GM23338 (cell line): ENCODE measurements around the gene TEPSIN. TPM values are rescaled to one million over a fixed set of nuclear protein-coding genes. Genes with fewer than 3 reads are reported as not detected.

Experiments
- ATAC-seq: fragments of 200-7000 bp; cut with Tn5 transposase; 3 replicates; pipeline ENCODE4 v1.9.1; 2020
- DNase-seq: peaks from one replicate; pipeline ENCODE4 v3.0.0-alpha.2; 2015; ENCODE audit warnings: low spot score
- H2AFZ ChIP-seq: fragments of 200-600 bp; sonication (generic); 2 replicates; pipeline ENCODE4 v1.8.0; 2016; ENCODE audit warnings: antibody characterized with exemption, mild to moderate bottlenecking, moderate library complexity
- H3F3A ChIP-seq: fragments of 200-600 bp; sonication (generic); replicated peaks from 2 replicates; pipeline ENCODE4 v1.8.0; 2017; ENCODE audit warnings: antibody characterized with exemption, mixed run types, low read depth
- H3K27ac ChIP-seq: fragments of 200-600 bp; sonication (generic); 2 replicates; pipeline ENCODE4 v1.6.1; 2016; ENCODE audit warnings: low read depth
- H3K27me3 ChIP-seq: fragments of 200-600 bp; sonication (generic); 2 replicates; pipeline ENCODE4 v1.8.0; 2016; ENCODE audit warnings: mild to moderate bottlenecking, mixed run types, moderate library complexity; ENCODE audit not compliant: insufficient read depth
- H3K36me3 ChIP-seq: fragments of 200-600 bp; sonication (generic); 2 replicates; pipeline ENCODE4 v1.8.0; 2016; ENCODE audit warnings: mild to moderate bottlenecking; ENCODE audit not compliant: insufficient read depth
- H3K4me1 ChIP-seq: fragments of 200-600 bp; sonication (generic); 2 replicates; pipeline ENCODE4 v1.8.0; 2016; ENCODE audit warnings: mild to moderate bottlenecking, moderate library complexity; ENCODE audit not compliant: insufficient read depth
- H3K4me2 ChIP-seq: fragments of 200-600 bp; sonication (generic); 2 replicates; pipeline ENCODE4 v1.7.1; 2017; ENCODE audit warnings: mixed run types
- H3K4me3 ChIP-seq: fragments of 200-600 bp; sonication (generic); 2 replicates; pipeline ENCODE4 v1.6.1; 2016; ENCODE audit warnings: mixed run types
- H3K79me2 ChIP-seq: fragments of 200-600 bp; sonication (generic); replicated peaks from 2 replicates; pipeline ENCODE4 v1.8.0; 2017; ENCODE audit warnings: mild to moderate bottlenecking; ENCODE audit not compliant: insufficient read depth
- H3K9me2 ChIP-seq: fragments of 200-600 bp; sonication (generic); 2 replicates; pipeline ENCODE4 v1.8.0; 2017; ENCODE audit not compliant: insufficient read depth
- H4K20me1 ChIP-seq: fragments of 200-600 bp; sonication (generic); replicated peaks from 2 replicates; pipeline ENCODE4 v1.8.0; 2017; ENCODE audit warnings: mild to moderate bottlenecking; ENCODE audit not compliant: insufficient read depth
- H3K27ac Mint-ChIP-seq: 2 replicates; pipeline ENCODE4 v1.8.0; 2020; ENCODE audit warnings: inconsistent platforms, mild to moderate bottlenecking, moderate library complexity, mixed read lengths
- H3K27me3 Mint-ChIP-seq: 3 replicates; pipeline ENCODE4 v1.8.0; 2022; ENCODE audit warnings: low read depth, mild to moderate bottlenecking, moderate library complexity, mixed read lengths, inconsistent platforms; ENCODE audit not compliant: insufficient read depth, poor library complexity
- H3K36me3 Mint-ChIP-seq: 3 replicates; pipeline ENCODE4 v1.8.0; 2021; ENCODE audit warnings: low read depth, mild to moderate bottlenecking, inconsistent platforms, moderate library complexity, mixed read lengths
- H3K4me1 Mint-ChIP-seq: 3 replicates; pipeline ENCODE4 v1.8.0; 2020; ENCODE audit warnings: mild to moderate bottlenecking, inconsistent platforms, mixed read lengths
- H3K4me3 Mint-ChIP-seq: 3 replicates; pipeline ENCODE4 v1.8.0; 2021; ENCODE audit warnings: moderate library complexity, mild to moderate bottlenecking, inconsistent platforms, mixed read lengths
- H3K9me3 Mint-ChIP-seq: 3 replicates; pipeline ENCODE4 v1.8.0; 2020; ENCODE audit warnings: moderate library complexity, mild to moderate bottlenecking, inconsistent platforms, mixed read lengths
- CREB1 ChIP-seq: fragments of 250-450 bp; sonication (Bioruptor Pico); IDR thresholded peaks from 2 replicates; pipeline ENCODE4 v1.5.0; 2020; ENCODE audit warnings: low read depth, mild to moderate bottlenecking, moderate library complexity
- EZH2phosphoT487 ChIP-seq: fragments of 200-600 bp; sonication (generic); IDR thresholded peaks from one replicate; pipeline ENCODE4 v1.8.1; 2018; ENCODE audit warnings: antibody characterized with exemption; ENCODE audit not compliant: unreplicated experiment
- JUNB ChIP-seq: IDR thresholded peaks from one replicate; pipeline ENCODE4 v1.6.1; 2016; ENCODE audit warnings: antibody characterized with exemption; ENCODE audit not compliant: unreplicated experiment
- NANOG ChIP-seq: IDR thresholded peaks from 2 replicates; pipeline ENCODE4 v1.6.1; 2016; ENCODE audit warnings: antibody characterized with exemption, borderline replicate concordance
- STAT1 ChIP-seq: IDR thresholded peaks from one replicate; pipeline ENCODE4 v1.6.1; 2016; ENCODE audit warnings: antibody characterized with exemption; ENCODE audit not compliant: unreplicated experiment
- ZNF114 ChIP-seq: fragments of 250-450 bp; sonication (Bioruptor Pico); IDR thresholded peaks from 2 replicates; pipeline ENCODE4 v1.5.0; 2020; ENCODE audit warnings: mild to moderate bottlenecking, moderate library complexity
- polyA plus RNA-seq: library from polyadenylated mRNA; unstranded; fragments of >200 nt; fragmentation: Nextera tagmentation; extraction: Ambion mirVana; gene quantifications from 2 replicates; pipeline ENCODE4 v1.2.1, GENCODE V29; 2016
- total RNA-seq: library from RNA; depleted of rRNA; stranded (reverse); fragments of >200 nt; shearing (Covaris generic); gene quantifications from 2 replicates; pipeline ENCODE4 v1.2.3, GENCODE V29; 2014
- TF ChIP-seq, protein P1 (sequence below): fragments of 250-450 bp; sonication (Bioruptor Pico); IDR thresholded peaks from 2 replicates; pipeline ENCODE4 v1.5.0; 2020; ENCODE audit warnings: mild to moderate bottlenecking, moderate library complexity
- TF ChIP-seq, protein P2 (sequence below), 2 experiments: fragments of 200-600 bp in 1 of 2; sonication (generic) in 1 of 2; conservative IDR thresholded peaks; 2 replicates each; pipeline versions ENCODE4 v1.5.1 to v1.6.1; 2016 to 2017; ENCODE audit warnings: antibody characterized with exemption in 2 of 2, low read depth in 2 of 2, mild to moderate bottlenecking in 2 of 2, moderate library complexity in 1 of 2
- TF ChIP-seq, protein P3 (sequence below): IDR thresholded peaks from one replicate; pipeline ENCODE4 v1.6.1; 2018; ENCODE audit warnings: antibody characterized with exemption; ENCODE audit not compliant: unreplicated experiment

TEPSIN gene
- total and polyA plus RNA-seq, 2 experiments from 2014 or later = 4.4 to 25.3 TPM

DNA sequence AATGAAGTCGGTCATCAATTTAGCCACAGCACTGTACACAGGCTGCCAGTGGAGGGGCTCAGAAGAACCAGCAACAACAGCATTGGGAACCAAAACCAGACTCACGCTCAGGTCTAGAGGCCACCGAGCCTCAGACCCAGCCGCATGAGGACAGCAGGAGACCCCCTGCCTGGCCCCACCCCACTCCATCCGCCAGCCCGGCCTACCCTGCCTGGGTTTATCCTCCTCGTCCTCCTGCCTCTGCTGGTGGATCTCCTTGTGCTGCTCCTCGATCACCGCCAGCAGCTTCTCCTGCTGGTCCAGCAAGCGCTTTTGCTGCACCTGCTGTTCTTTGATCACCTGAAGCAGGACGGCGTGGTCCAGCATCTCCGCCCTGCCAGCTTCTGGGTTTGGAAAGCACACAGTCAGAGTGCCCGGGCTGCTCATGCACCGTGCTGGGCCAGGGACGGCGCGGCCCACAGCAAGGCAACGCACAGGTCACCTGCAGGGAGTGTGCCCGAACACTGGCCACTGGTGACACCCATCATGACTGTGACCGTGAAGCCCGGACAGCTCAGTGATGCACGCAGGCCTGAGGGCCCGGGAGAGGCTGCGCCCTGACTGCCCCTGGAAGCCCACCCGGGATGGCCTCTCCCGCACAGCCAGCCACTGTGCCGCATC lies 8.0 kb upstream of the TEPSIN start (continued):
- TF ChIP-seq, protein P1, sequence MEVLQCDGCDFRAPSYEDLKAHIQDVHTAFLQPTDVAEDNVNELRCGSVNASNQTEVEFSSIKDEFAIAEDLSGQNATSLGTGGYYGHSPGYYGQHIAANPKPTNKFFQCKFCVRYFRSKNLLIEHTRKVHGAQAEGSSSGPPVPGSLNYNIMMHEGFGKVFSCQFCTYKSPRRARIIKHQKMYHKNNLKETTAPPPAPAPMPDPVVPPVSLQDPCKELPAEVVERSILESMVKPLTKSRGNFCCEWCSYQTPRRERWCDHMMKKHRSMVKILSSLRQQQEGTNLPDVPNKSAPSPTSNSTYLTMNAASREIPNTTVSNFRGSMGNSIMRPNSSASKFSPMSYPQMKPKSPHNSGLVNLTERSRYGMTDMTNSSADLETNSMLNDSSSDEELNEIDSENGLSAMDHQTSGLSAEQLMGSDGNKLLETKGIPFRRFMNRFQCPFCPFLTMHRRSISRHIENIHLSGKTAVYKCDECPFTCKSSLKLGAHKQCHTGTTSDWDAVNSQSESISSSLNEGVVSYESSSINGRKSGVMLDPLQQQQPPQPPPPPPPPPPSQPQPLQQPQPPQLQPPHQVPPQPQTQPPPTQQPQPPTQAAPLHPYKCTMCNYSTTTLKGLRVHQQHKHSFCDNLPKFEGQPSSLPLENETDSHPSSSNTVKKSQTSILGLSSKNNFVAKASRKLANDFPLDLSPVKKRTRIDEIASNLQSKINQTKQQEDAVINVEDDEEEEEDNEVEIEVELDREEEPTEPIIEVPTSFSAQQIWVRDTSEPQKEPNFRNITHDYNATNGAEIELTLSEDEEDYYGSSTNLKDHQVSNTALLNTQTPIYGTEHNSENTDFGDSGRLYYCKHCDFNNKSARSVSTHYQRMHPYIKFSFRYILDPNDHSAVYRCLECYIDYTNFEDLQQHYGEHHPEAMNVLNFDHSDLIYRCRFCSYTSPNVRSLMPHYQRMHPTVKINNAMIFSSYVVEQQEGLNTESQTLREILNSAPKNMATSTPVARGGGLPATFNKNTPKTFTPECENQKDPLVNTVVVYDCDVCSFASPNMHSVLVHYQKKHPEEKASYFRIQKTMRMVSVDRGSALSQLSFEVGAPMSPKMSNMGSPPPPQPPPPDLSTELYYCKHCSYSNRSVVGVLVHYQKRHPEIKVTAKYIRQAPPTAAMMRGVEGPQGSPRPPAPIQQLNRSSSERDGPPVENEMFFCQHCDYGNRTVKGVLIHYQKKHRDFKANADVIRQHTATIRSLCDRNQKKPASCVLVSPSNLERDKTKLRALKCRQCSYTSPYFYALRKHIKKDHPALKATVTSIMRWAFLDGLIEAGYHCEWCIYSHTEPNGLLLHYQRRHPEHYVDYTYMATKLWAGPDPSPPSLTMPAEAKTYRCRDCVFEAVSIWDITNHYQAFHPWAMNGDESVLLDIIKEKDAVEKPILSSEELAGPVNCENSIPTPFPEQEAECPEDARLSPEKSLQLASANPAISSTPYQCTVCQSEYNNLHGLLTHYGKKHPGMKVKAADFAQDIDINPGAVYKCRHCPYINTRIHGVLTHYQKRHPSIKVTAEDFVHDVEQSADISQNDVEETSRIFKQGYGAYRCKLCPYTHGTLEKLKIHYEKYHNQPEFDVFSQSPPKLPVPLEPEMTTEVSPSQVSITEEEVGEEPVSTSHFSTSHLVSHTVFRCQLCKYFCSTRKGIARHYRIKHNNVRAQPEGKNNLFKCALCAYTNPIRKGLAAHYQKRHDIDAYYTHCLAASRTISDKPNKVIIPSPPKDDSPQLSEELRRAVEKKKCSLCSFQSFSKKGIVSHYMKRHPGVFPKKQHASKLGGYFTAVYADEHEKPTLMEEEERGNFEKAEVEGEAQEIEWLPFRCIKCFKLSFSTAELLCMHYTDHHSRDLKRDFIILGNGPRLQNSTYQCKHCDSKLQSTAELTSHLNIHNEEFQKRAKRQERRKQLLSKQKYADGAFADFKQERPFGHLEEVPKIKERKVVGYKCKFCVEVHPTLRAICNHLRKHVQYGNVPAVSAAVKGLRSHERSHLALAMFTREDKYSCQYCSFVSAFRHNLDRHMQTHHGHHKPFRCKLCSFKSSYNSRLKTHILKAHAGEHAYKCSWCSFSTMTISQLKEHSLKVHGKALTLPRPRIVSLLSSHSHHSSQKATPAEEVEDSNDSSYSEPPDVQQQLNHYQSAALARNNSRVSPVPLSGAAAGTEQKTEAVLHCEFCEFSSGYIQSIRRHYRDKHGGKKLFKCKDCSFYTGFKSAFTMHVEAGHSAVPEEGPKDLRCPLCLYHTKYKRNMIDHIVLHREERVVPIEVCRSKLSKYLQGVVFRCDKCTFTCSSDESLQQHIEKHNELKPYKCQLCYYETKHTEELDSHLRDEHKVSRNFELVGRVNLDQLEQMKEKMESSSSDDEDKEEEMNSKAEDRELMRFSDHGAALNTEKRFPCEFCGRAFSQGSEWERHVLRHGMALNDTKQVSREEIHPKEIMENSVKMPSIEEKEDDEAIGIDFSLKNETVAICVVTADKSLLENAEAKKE (CRISPR knock-in tag) = no peak
- TF ChIP-seq, protein P2, sequence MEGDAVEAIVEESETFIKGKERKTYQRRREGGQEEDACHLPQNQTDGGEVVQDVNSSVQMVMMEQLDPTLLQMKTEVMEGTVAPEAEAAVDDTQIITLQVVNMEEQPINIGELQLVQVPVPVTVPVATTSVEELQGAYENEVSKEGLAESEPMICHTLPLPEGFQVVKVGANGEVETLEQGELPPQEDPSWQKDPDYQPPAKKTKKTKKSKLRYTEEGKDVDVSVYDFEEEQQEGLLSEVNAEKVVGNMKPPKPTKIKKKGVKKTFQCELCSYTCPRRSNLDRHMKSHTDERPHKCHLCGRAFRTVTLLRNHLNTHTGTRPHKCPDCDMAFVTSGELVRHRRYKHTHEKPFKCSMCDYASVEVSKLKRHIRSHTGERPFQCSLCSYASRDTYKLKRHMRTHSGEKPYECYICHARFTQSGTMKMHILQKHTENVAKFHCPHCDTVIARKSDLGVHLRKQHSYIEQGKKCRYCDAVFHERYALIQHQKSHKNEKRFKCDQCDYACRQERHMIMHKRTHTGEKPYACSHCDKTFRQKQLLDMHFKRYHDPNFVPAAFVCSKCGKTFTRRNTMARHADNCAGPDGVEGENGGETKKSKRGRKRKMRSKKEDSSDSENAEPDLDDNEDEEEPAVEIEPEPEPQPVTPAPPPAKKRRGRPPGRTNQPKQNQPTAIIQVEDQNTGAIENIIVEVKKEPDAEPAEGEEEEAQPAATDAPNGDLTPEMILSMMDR (conservative IDR thresholded peaks at IDR 0.05; ENCODE audit: low read depth in 2 of 2) = no peak
- TF ChIP-seq STAT1 = no peak
- no peak for TF ChIP-seq NANOG
- no peak for TF ChIP-seq EZH2phosphoT487

DNA sequence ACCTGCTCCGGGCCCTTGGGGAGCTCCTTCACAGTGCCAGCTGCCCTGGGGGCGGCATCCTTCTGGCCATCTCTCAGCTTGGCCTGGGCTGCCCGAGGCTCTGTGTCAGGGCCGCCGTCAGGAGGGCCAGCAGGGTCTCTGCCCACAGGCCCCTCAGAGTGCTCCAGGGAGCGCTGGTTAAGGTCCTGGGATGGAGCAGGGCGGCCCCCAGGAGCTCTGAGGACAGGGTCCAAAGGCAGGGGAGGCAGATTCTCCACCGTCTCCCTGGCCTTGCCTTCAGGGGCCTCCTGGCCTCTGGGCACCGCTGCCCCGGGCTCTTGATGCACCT lies 7.5 kb upstream of the TEPSIN start:
- no peak overlapping the region for H2AFZ ChIP-seq
- peaks cover 3% of the 10 kb centered on the region; the same call in 1 of the 2 replicates for H3F3A ChIP-seq
- Mint-ChIP-seq H3K27me3 (peaks cover 28% of the 10 kb centered on the region), H3K36me3 (peaks cover 15% of the 10 kb centered on the region), H3K4me1 (peaks cover 20% of the 10 kb centered on the region), H3K4me3 (no peak overlapping the region), H3K27ac (no peak overlapping the region), H3K9me3 (peaks cover 3% of the 10 kb centered on the region; the same call in 2 of the 3 replicates)
- H3K4me1 ChIP-seq = no peaks in the 10 kb centered on the region; the same call in 1 of the 2 replicates
- ATAC-seq (no peak), DNase-seq (no peak)
- H3K9me2 ChIP-seq = no peaks in the 10 kb centered on the region
- no peaks in the 10 kb centered on the region for H3K27me3 ChIP-seq
- no peak overlapping the region for H3K27ac ChIP-seq
- no peaks in the 10 kb centered on the region for H3K36me3 ChIP-seq
- no peak overlapping the region for H3K4me3 ChIP-seq
- peaks cover 6% of the 10 kb centered on the region; the same call in 1 of the 2 replicates for H4K20me1 ChIP-seq
- no peak overlapping the region for H3K4me2 ChIP-seq
- no peaks in the 10 kb centered on the region for H3K79me2 ChIP-seq
- no peak for TF ChIP-seq JUNB
- TF ChIP-seq CREB1 (CRISPR knock-in tag) = no peak
- TF ChIP-seq ZNF114 = no peak
- TF ChIP-seq, protein P3, sequence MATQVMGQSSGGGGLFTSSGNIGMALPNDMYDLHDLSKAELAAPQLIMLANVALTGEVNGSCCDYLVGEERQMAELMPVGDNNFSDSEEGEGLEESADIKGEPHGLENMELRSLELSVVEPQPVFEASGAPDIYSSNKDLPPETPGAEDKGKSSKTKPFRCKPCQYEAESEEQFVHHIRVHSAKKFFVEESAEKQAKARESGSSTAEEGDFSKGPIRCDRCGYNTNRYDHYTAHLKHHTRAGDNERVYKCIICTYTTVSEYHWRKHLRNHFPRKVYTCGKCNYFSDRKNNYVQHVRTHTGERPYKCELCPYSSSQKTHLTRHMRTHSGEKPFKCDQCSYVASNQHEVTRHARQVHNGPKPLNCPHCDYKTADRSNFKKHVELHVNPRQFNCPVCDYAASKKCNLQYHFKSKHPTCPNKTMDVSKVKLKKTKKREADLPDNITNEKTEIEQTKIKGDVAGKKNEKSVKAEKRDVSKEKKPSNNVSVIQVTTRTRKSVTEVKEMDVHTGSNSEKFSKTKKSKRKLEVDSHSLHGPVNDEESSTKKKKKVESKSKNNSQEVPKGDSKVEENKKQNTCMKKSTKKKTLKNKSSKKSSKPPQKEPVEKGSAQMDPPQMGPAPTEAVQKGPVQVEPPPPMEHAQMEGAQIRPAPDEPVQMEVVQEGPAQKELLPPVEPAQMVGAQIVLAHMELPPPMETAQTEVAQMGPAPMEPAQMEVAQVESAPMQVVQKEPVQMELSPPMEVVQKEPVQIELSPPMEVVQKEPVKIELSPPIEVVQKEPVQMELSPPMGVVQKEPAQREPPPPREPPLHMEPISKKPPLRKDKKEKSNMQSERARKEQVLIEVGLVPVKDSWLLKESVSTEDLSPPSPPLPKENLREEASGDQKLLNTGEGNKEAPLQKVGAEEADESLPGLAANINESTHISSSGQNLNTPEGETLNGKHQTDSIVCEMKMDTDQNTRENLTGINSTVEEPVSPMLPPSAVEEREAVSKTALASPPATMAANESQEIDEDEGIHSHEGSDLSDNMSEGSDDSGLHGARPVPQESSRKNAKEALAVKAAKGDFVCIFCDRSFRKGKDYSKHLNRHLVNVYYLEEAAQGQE = no peak
- TF ChIP-seq, protein P2 (conservative IDR thresholded peaks at IDR 0.05; ENCODE audit: low read depth in 2 of 2) = no peak
